Measurements from ENCODE around the gene DDX42. TPM values are rescaled to one million over a fixed set of nuclear protein-coding genes. Genes with fewer than 3 reads are reported as not detected.

The DDX42 gene
- total and polyA plus RNA-seq, 2 of the 13 experiments (the other 11 are each of a cell fraction or from before 2014, with no cell fraction given) = 87.2 to 92.9 TPM

GRCh38 chr17:63838631-63839171, 64.7 kb downstream of the DDX42 start:
- H3K4me3 ChIP-seq (replicated peaks in 1 of 3; ENCODE audit: insufficient read depth in 1 of 3, low read depth in 2 of 3, low read length in 3 of 3) = no peak overlapping the region
- H3K9ac ChIP-seq (ENCODE audit: insufficient read depth, low read depth, low read length) = peak overlapping the region; percentile 40; the same call in 1 of the 2 replicates
- no peak for FAIRE-seq
- intact Hi-C loops (cut with micrococcal nuclease; ENCODE audit: unreplicated experiment) = no loop called here
- no peaks in the 10 kb centered on the region for H3K9me3 ChIP-seq (ENCODE audit: low read length)
- TF ChIP-seq TBL1XR1 (IDR thresholded peaks at IDR 0.05; ENCODE audit: borderline replicate concordance, low read length, partially characterized antibody) = no peak
- TF ChIP-seq ZNF746 (CRISPR knock-in tag; IDR thresholded peaks at IDR 0.05) = 0 out of 2 replicates have a peak, but pooled peaks have one; percentile 36
- TF ChIP-seq ZNF17 (CRISPR knock-in tag; IDR thresholded peaks at IDR 0.05) = no peak
- TF ChIP-seq ZNF329 (CRISPR knock-in tag; IDR thresholded peaks at IDR 0.05; ENCODE audit: low read depth) = no peak
- TF ChIP-seq ZNF761 (CRISPR knock-in tag; conservative IDR thresholded peaks at IDR 0.05) = no peak
- TF ChIP-seq ZNF577 (CRISPR knock-in tag; IDR thresholded peaks at IDR 0.05; ENCODE audit: borderline replicate concordance, low read depth) = no peak
- TF ChIP-seq AGO2 (optimal IDR thresholded peaks at IDR 0.05; ENCODE audit: low read depth, low read length) = peak; percentile 12
- POLR2A ChIA-PET = interaction anchor here (1.4 to 4.4 kb wide), 3 partner anchors 9 to 65 kb away, joined by 4 to 37 read pairs (median 33); partner anchors contain the start of genes CCDC47, DDX42, FTSJ3 and PSMC5
- peaks cover 10% of the 10 kb centered on the region; the same call in 1 of the 2 replicates for H4K20me1 ChIP-seq (ENCODE audit: insufficient read depth, low read length)
- no peak for ATAC-seq
- H3K27ac ChIP-seq (ENCODE audit: extremely low read length, insufficient read depth, low read length) = no peak overlapping the region
- H3K36me3 ChIP-seq (replicated peaks in 1 of 2; ENCODE audit: control insufficient read depth in 1 of 2, insufficient read depth in 2 of 2, low read length in 2 of 2) = peaks cover 23 to 40% of the 10 kb centered on the region in 2 experiments
- no TSS peak for BruUV-seq (replicated peaks)
- peak overlapping the region; percentile 42 for H3K4me2 ChIP-seq (ENCODE audit: low read depth, low read length)
- no peak overlapping the region for H2AFZ ChIP-seq (ENCODE audit: low read length)
- in situ Hi-C loops (cut with HindIII; ENCODE audit: extremely low pct_ligation_motif_present, low pct_unique_long_range_greater_than_20kb) = no loop called here
- no peaks in the 10 kb centered on the region; a peak in 1 of 5 replicates for H3K27me3 ChIP-seq (ENCODE audit: control insufficient read depth in 1 of 2, insufficient read depth in 2 of 2, low read length in 2 of 2)
- DNase-seq (ENCODE audit: low spot score) = no peak
- peaks cover 34% of the 10 kb centered on the region for H3K4me1 ChIP-seq (ENCODE audit: insufficient read depth, low read length)
- H3K79me2 ChIP-seq (ENCODE audit: insufficient read depth, low read length) = peaks cover 46% of the 10 kb centered on the region
- 87% methylated on average over 7 of the region's 7 CpGs for WGBS (ENCODE audit: low lambda C conversion rate)
- CTCF ChIA-PET (ENCODE audit: low intra/inter-chr PET ratio, low total read pairs) = no interaction called here
